Right renal pelvis (tissue), 4 donors: Measurements from ENCODE around the gene DNASE1L2. TPM values are rescaled to one million over a fixed set of nuclear protein-coding genes. Genes with fewer than 3 reads are reported as not detected.
A peak's percentile ranks its signal among the peaks of the same experiment; 100 is the strongest.
"Not testable (repeated sequence)": the region's sequence is repeated elsewhere in the genome, so short reads cannot be mapped to it uniquely, and the experiment has no call there.

Experiments
- DNase-seq, 4 donors: peaks; one replicate each; pipeline ENCODE4 v3.0.0-alpha.2; 2013; ENCODE audit warnings: low read depth in 4 of 4, low spot score in 3 of 4, missing footprints in 1 of 4
- polyA plus RNA-seq, 4 donors: library from polyadenylated mRNA; unstranded; fragments of 120-200 nt; gene quantifications; one replicate each; pipeline ENCODE4 v1.2.1, GENCODE V29; 2013; ENCODE audit not compliant: insufficient read length in 4 of 4

The DNASE1L2 gene
- polyA plus RNA-seq, 4 donors, result 0.86 to 1.8 (median 0.95) TPM

DNA sequence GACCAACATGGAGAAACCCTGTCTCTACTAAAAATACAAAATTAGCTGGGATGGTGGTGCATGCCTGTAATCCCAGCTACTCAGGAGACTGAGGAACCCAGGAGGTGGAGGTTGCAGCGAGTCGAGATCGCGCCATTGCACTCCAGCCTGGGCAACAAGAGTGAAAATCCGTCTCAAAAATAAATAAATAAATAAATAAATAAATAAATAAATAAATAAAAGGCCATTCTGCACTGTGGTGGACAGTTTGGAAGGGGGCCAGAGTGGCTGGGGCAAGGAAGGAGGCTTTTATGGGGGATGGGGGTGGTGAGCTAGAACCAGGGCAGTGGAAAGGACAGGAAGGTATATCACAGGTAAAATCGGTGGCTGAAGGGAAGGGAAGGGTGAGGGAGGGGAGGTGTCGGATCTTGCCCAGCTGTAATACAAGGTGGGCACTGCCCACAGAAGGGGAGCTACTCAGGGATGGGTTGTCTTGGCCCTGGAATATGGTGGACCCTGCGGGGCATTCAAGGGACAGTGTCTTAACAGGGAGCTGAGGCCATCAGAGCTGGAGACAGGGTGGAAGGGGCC, 33.0 kb upstream of the DNASE1L2 start:
- not testable (repeated sequence) for DNase-seq

DNA sequence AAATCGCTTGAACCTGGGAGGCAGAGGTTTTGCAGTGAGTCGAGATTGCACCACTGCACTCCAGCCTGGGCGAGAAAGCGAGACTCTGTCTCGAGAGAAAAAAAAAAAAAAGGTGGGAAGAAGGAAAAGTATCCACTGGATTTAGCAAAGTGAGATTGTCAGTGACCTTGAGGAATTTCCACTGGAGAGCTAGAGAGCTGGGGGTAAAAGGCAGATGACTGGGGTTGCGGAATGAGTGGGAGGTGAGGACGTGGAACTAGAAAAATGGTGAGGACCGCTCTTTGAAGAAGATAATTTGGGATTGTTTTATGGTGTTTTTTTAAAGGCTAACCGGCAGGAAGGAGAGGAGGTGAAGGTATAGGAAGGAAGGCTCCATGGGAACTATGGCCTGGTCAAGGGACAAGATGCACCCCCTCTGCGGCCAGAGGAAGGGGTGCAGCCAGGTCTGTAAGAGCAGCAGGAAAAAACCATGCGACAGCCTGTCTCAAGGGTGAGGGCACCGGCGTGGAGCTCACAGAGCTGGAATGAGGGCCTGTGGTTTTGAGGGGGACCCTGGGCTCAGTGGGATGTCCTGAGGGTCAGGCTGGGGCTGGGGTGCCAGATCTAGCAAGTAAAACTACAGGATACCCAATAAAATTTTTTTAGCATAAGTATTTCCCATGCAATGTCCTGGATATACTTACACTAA, 31.7 kb upstream of the DNASE1L2 start:
- no peak for DNase-seq

DNA sequence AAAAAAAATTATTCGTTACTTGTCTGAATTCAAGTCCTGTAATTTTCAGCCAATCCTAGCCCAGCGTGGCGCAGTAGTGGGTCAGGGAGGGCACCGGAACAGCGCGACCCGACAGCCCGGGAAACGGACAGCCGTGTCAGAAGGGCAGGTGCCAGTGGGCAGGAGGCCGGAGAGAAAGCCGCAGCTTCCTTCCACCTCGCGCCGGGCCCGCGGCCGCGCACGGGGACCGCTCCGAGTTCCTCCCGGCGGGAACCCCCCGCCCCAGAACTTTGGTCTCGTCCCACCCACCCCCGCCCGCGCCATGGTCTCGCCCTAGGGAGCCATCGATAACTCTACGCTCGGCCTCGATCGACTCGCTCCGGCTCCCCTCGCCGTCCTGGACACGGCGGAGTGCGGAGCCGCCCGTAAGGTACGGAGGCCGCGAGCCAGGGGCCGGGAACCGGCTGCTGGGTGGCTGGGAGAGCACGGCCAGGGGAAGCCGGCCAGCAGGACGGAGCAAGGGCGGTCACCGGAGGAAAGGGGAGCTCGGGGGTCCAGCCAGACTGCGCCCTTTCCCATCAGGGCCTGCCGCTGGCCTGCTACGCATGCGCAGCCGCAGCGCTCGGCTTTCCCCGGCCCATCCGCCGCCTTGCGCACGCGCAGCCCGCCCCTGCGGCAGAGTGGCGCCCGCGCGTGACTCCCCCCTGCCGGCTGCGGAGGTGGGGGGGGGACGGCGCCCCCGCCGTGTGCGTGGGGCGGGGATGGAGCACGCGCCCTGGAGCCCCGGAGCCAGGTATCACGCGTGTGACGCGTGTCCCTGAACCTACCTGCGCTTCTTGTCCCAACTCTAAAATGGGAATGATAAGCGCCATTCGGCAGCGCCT, 30.9 kb upstream of the DNASE1L2 start, which contains the start of gene MLST8:
TSS of gene MLST8 (plus strand) at position 351 of the 863 bp plus-strand sequence. CDS start 632 bp downstream, outside the sequence.
- peak; percentile 76 to 93 (median 78) for DNase-seq

DNA sequence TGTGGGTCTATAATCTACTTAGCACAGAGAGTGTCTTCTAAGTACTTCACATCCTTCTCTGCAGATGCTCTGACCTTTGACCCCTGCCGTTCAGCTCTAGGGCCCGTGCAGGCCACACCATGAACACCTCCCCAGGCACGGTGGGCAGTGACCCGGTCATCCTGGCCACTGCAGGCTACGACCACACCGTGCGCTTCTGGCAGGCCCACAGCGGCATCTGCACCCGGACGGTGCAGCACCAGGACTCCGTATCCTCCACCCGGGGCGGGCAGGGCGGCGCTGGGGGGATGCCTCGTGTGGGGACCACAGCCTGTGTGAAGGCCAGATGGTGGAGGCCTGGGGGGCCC, 30.3 kb upstream of the DNASE1L2 start:
- no peak for DNase-seq

DNA sequence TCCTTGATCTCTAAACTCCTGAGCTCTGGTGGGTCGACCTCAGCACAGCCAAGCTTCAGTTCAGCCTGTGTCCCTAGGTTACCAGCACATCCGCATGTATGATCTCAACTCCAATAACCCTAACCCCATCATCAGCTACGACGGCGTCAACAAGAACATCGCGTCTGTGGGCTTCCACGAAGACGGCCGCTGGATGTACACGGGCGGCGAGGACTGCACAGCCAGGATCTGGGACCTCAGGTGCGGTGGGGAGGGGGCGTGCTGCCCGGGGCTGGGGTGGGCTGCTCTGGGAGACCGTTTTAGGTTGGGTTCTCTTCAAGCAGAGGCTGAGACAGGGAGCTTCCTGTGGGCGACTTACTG, 29.8 kb upstream of the DNASE1L2 start:
- DNase-seq, result no peak

DNA sequence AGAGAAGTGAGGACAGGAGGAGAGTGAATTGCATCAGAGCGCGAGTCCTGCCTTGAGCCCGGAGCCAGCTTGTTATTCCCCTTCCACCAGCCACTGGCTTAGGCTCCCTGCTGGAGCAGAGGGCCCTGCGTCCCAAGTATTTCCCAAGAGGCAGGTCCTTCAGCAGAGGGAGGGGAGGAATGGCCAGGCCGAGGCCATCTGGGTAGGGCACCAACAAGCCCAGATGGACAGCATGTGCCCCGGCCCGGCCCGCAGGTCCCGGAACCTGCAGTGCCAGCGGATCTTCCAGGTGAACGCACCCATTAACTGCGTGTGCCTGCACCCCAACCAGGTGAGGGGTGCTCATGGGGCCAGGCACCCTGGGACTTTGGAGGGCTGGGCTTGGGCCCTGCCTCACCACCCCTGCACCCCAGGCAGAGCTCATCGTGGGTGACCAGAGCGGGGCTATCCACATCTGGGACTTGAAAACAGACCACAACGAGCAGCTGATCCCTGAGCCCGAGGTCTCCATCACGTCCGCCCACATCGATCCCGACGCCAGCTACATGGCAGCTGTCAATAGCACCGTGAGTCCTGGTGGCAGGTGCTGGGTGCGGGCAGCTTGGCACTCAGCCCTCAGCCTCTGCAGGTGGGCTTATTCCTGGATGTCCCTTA, 29.3 kb upstream of the DNASE1L2 start:
- DNase-seq, result no peak

DNA sequence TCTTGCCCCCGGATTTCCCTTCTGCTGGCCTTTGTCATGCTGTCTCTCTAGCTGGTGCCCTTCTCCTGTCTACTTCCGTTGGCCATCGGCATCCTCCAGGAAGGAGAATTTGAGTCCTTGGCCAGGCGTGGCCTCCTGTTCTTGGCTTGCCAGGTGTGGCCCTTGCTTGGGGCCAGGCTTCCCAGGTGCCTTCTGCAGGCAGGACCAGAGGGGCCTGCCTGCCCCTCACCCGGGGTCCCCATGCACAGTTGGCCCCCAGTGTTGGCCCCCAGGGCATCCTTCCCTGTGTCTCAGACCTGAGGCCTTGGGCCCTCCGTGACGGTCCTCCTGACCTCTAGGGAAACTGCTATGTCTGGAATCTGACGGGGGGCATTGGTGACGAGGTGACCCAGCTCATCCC, 28.4 kb upstream of the DNASE1L2 start:
- DNase-seq, result no peak

DNA sequence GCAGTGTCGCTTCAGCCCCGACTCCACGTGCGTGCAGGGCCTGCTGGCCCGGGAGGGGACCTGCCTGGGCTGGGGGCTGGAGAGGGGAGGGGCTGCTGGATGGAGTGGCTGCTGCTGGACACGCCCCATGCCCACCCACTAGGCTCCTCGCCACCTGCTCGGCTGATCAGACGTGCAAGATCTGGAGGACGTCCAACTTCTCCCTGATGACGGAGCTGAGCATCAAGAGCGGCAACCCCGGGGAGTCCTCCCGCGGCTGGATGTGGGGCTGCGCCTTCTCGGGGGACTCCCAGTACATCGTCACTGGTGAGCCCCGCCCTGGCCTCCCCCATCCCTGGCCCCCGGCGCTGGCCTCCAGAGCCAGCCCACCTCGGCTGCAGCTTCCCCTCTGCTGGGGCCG, 27.9 kb upstream of the DNASE1L2 start:
- DNase-seq, result no peak

DNA sequence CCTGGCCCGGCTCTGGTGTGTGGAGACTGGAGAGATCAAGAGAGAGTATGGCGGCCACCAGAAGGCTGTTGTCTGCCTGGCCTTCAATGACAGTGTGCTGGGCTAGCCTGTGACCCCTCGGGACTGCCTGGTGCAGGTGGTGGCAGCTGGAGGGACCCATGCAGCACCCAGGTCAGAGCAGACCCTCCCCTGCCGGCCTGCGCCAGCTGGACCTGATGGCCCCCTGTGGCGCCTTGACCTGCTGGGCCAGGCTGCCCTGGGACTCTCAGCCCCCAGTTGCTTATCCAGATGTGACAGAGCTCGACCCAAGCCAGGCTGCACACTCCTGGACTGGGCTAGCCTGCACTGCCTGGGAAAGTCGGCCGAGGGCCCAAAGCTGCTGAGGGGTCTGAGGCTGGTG, 27.5 kb upstream of the DNASE1L2 start:
- DNase-seq, result no peak

DNA sequence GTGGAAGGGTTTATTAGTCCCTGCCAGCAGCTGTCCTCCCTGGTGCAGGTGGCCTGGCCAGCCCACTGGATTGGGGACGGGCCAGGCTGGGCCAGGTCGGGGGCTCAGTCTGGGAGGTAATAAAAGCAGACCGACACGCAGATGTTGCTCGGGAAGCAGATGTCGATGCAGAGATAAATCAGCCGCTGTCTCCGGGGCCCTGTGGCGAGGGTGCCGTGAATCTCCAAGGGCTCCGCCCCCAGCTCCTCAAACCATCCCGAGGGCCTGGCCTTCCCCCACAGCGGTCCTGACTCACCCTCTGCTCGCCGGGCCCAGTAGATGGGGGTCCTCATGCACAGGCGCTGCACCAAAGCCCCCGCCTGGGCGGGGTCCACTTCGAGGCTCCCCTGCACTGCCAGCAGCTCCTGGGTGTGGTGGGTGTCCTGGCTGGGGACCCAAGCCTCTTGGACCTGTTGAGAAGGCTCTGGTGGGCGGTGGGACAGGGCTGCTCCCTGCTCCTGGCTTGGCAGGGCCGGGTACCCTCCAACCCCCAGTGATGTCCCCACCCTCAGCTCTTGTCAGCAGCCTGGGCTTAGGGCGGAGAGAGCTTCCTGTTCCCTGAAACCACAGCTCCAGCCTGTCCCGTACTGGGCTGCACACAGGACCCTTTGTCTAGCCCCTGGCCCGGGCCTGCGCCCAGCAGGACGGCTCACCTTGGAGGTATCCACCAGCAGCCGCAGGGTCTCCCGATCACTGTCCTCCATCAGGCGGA, 26.8 kb upstream of the DNASE1L2 start:
- no peak for DNase-seq

DNA sequence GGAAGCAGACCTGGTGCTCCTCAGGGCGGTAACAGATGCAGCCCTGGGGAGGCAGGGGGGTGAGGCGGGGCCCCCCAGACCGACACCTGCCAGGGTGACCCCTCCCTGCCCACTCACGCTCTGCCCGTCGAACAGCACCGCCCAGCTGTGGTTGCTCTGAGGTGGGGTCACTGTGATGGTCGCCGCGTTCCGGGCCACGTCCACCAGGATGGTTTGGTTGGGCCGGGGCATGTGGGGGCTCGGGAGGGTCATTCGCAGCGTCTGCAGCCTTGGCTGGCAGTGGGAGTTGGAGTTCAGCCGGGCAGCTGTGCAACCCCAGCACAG, 26.3 kb upstream of the DNASE1L2 start:
- no peak for DNase-seq

DNA sequence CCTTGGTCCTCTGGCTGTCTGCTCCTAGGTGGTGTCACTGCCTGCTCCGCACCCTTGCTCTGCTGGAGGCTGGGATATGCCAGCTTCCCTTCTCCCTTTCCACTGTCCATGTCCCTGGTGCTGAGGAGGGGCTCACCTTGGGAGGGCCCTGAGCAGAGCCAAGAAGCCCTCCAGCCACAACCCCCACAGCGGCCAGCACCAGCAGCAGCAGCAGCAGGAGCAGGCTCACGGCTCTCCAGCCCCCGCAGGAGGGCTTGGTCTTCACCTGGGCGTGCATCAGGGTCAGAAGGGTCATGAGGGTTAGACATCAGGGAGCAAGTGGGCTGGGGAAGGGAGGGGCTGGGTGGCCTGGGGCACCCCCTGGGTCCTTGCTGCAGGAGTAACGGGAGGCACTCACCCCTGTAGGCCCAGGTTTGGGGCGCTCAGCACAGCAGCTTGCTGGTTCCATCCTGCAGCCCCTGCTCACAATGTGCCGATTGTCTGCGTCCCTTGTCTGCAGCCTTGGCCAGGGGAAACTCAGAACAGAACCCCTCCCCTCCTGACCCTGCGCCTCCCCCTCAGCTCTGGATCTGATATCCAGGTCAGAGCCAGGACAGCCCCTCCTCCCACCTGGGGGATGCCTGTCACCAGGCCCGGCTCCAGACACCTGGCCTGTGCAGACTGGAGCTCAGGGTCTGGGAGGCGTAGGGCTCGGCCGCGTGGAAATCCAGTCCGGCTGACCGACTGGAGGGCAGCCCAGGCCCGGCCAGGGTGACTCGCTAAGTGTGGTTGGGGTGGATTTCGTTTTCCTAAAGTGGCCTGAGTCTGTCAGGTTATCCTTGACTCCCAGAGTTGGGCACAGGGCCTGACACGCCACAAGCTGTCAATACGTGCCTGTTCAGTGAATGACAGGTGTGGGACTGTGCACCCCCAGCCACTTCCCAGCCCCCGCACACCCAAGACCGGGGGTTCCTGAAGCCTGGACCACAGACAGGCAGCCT, 25.6 kb upstream of the DNASE1L2 start, which contains the start of gene BRICD5:
TSS of gene BRICD5 (minus strand) at position 478 of the 980 bp plus-strand sequence. CDS start at position 448, 30 bp downstream.
- no peak for DNase-seq

DNA sequence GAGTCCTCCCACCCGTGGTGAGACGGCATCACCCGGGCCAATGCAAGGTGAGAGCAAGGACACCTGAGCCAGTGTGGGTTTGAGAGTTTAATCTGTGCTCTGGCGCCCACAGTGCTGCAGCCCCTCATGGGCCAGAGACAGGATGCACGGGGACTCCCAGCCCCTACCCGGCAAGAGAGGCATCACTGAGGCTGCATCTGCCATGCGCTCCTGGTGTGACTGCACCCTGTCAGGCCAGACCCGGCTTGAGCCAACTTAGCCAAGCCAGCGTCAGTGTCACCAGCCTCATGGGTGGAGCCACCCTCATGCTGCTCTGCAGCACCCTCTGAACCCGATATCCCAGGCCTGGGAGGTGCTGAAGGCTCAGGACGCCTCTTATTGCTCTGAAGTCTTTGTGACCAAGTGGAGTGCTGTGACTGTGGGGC, 24.3 kb upstream of the DNASE1L2 start:
- no peak for DNase-seq

DNA sequence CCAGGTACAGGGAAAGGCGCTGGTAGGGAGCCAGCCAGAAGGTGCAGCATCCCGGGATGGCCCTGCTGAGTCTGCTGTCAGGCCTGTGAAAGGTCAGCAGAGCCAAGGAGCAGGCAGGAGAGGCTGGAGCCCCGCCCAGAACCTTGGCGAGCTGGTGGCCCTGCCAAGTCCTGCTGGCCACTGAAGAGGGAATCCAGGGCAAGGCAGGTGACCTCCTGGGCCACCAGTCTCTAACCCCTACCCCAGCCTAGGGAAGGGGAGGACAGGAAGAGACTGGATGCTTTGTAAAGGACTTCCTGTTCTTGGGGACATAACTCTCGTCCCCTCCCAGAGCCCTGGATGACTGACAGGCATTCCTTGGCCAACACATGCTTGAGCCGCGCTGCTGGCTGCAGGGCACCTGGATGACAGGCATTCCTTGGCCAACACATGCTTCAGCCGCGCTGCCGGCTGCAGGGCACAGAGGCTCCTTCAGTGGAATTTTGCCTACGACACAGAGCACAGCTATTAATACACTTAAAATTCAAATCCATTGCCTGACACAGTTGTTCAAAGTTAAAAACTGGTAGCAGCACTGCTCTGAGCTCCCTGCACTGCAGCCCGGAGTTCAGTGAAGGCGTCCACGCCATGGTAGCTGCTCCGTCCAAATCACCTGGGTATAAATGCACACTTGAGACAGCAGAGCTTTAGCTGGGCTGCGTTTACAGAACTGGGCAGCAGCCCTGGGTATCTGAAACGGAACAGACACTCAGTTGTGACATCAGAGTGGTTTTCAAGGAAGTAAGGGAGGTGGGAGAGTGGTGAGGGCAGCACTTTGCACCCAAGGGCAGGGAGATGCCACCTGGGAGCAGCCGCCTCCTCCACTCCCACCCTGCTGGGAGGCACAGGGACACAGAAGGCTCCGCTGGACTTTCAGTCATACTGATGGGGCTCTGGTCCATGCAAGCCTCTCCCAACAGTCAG, 23.6 kb upstream of the DNASE1L2 start:
- DNase-seq, result no peak

DNA sequence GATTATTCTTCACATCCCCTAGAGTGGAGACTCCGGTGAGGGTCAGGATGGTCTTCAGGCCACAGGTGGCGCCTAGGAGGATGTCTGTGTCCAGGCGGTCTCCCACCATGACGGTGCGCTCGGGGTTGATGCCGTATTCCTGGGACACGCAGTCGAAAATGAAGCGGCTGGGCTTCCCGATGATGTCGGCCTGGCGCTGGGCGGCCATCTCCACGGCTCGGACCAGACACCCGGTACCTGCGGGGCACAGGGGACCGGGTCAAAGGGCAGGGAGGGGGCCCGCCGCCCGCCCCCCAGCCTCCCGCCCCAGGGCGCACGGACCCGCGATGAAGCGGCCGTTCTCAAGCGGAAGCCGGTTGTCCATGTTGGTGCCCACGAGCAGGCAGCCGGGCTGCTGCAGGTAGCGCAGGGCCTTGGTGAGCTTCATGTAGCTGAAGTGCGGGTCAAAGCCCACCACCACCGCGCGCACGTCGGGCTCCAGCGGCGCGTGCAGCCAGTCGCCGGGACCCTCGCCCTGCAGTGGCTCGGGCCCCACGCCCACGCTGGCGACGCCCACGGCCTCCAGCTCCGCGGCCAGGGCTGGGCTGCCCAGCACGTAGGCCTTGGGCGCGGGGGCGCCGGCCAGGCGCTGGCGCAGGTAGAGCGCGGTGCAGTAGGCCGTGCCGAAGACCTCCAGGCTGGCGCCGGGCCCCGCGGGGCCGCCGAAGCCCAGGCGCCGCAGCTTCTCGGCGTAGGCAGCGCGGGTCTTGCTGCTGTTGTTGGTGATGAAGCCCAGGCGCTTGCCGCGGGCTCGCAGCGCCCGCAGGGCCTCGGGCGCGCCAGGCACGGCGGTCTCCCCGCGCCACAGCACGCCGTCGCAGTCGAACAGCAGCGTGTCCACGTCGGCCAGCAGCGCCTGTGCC, 22.2 kb upstream of the DNASE1L2 start:
- DNase-seq, result no peak

DNA sequence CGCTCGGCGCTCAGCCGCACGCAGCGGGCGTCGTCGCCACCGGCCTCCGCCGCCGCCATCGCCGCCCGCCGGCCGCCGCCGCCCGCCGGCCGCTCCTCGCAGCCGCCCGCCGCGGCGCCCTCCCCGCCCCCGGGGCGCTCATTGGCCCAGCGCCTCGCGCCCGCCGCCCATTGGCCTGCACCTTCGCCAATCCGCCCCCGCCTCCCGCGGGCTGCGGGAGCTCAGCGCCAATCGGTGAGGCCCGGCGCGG, 21.6 kb upstream of the DNASE1L2 start, which contains the start of gene PGP:
TSS of gene PGP (minus strand) at position 122 of the 250 bp plus-strand sequence. CDS start at position 59, 63 bp downstream.
- no peak for DNase-seq

DNA sequence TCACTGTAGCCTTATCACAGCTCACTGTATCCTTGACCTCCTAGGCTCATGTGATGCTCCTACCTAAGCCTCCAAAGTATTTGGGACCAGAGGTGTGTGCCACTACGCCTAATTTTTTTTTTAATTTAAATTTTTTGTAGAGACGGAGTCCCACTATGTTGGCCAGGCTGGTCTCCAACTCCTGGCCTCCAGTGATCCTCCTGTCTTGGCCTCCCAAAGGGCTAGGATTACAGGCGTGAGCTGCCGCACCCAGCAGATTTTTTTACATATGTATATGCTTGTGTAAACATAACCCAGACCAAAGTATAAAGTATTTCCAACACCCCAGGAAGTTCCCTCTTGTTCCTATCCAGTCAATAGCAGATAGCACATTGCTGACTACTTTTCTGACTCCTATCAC, 19.9 kb upstream of the DNASE1L2 start:
- no peak for DNase-seq
